ENCODE results near the gene DNMBP. TPM values are rescaled to one million over a fixed set of nuclear protein-coding genes. Genes with fewer than 3 reads are reported as not detected.

Gene DNMBP
- total RNA-seq, 2 donors from 2014 or later, result 15.5 to 27.9 TPM

DNA sequence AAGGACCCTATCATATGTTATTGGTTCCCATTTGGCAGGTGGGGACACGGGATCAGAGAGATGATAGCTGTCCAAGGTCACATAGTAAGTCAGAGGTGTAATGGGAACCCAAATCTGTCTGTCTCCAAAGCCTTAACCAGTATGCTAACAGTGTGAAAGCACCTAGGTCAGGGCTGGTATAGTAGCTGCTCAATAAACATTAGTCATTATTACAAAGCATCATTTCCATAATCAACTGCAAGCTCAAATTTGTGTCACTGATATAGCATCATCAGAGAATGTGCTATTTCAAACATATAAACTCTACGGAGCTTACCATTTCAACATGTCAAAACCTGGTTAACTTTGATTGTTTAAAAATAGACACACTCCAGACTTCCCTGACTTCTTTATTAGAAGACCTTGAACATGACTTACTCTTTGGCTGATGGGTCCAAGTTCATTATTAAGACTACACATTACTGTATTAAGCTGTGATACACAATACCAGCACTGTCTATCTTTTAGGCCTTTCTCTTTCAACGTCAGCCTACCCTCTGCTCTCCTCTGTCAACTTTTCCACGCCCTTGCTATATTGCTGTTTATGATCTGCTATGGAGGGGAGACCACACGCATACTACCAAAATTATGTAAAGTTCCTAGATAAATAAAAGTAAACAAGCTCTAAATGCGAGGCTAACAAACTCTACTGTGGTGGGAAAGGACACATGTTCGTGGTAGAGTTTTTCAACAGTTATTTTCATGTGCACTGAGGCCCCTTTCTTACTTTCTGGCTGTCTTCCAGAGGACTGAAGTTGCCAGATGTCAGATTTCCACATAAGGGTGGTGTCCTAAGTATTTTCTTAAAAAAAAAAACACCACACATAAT lies 33.6 kb downstream of the DNMBP start:
- no peaks in the 10 kb centered on the region for H3K4me1 ChIP-seq (replicated peaks)
- no peaks in the 10 kb centered on the region for H3K36me3 ChIP-seq
- no peaks in the 10 kb centered on the region for H3K27me3 ChIP-seq (replicated peaks; ENCODE audit: insufficient read depth)
- DNase-seq (ENCODE audit: low spot score), result no peak
- no peak overlapping the region for H3K4me3 ChIP-seq
- H3K27ac ChIP-seq, result no peak overlapping the region
- no peaks in the 10 kb centered on the region for H3K9me3 ChIP-seq
- 56% methylated on average over 7 of the region's 7 CpGs for WGBS
- intact Hi-C loops (cut with DNase I), result loop anchor here (10.0 kb wide), 1 partner anchor 69 kb away; no protein-coding TSS in a partner anchor
- TF ChIP-seq POLR2A (IDR thresholded peaks at IDR 0.05) (no peak), POLR2AphosphoS5 (IDR thresholded peaks at IDR 0.05) (no peak)
- TF ChIP-seq, protein P1, sequence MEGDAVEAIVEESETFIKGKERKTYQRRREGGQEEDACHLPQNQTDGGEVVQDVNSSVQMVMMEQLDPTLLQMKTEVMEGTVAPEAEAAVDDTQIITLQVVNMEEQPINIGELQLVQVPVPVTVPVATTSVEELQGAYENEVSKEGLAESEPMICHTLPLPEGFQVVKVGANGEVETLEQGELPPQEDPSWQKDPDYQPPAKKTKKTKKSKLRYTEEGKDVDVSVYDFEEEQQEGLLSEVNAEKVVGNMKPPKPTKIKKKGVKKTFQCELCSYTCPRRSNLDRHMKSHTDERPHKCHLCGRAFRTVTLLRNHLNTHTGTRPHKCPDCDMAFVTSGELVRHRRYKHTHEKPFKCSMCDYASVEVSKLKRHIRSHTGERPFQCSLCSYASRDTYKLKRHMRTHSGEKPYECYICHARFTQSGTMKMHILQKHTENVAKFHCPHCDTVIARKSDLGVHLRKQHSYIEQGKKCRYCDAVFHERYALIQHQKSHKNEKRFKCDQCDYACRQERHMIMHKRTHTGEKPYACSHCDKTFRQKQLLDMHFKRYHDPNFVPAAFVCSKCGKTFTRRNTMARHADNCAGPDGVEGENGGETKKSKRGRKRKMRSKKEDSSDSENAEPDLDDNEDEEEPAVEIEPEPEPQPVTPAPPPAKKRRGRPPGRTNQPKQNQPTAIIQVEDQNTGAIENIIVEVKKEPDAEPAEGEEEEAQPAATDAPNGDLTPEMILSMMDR (IDR thresholded peaks at IDR 0.05), result no peak

DNA sequence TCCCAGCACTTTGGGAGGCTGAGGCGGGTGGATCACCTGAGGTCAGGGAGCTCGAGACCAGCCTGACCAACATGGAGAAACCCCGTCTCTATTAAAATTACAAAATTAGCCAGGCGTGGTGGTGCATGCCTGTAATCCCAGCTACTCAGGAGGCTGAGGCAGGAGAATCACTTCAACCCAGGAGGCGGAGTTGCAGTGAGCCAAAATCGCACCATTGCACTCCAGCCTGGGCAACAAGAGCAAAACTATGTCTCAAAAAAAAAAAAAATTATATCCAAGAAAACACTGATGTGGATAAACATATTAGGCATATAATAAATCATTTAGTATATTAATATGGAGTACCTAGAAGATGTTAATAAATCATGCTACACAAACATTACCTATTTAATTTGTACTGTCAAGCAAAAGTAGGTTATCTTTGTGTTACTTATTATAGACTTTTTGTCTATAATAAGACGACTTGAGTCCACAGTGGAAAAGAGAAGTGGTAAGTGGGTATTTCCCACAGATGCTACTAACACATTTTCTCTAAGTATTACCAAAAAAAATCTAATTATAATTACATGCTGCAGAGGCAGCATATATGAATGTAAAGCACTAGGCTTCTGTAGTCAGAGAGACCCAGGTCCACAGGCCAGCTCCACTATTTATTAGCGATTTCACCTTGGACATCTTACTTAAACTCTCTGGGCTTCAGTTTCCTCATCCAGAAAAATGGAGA lies 34.5 kb downstream of the DNMBP start:
- no peak overlapping the region for H3K4me3 ChIP-seq
- WGBS, result 86% methylated on average over 8 of the region's 8 CpGs
- H3K36me3 ChIP-seq, result no peaks in the 10 kb centered on the region
- no peaks in the 10 kb centered on the region for H3K4me1 ChIP-seq (replicated peaks)
- intact Hi-C loops (cut with DNase I), result loop anchor here (10.0 kb wide), 1 partner anchor 70 kb away; no protein-coding TSS in a partner anchor
- no peaks in the 10 kb centered on the region for H3K27me3 ChIP-seq (replicated peaks; ENCODE audit: insufficient read depth)
- no peak for DNase-seq (ENCODE audit: low spot score)
- TF ChIP-seq, protein P1 (IDR thresholded peaks at IDR 0.05), result no peak
- no peak for TF ChIP-seq POLR2A (IDR thresholded peaks at IDR 0.05)
- TF ChIP-seq POLR2AphosphoS5 (IDR thresholded peaks at IDR 0.05), result no peak
- no peaks in the 10 kb centered on the region for H3K9me3 ChIP-seq
- H3K27ac ChIP-seq, result no peak overlapping the region

DNA sequence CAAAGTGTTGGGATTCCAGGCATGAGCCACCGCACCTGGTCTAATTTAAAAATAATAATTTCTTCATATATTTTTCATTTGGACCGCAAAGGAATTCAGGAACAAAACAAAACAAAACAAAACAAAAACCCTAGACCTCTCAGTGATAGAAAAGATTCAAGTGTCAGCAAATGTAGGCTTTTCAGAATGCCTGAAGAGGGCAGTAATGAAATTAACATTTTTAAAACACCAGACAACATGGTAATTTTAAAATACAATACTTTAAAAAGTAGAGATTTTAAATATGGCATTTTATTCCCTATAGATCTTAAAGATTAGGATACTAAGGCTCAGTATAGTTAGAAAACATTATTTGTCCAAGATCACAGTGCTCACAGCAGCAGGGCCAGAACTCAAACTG lies 36.6 kb downstream of the DNMBP start:
- Histone ChIP-seq H3K4me3 (no peak overlapping the region), H3K27ac (no peak overlapping the region), H3K36me3 (no peaks in the 10 kb centered on the region), H3K9me3 (no peaks in the 10 kb centered on the region), H3K27me3 (replicated peaks; ENCODE audit: insufficient read depth) (no peaks in the 10 kb centered on the region), H3K4me1 (replicated peaks) (no peaks in the 10 kb centered on the region)
- no peak for TF ChIP-seq POLR2A (IDR thresholded peaks at IDR 0.05)
- TF ChIP-seq, protein P1 (IDR thresholded peaks at IDR 0.05), result peak in 1 of 4 experiments; percentile 21
- DNase-seq (ENCODE audit: low spot score), result no peak
- intact Hi-C loops (cut with DNase I), result loop anchor here (10.0 kb wide), 1 partner anchor 72 kb away; no protein-coding TSS in a partner anchor
- 86% methylated on average over 2 of the region's 2 CpGs for WGBS

DNA sequence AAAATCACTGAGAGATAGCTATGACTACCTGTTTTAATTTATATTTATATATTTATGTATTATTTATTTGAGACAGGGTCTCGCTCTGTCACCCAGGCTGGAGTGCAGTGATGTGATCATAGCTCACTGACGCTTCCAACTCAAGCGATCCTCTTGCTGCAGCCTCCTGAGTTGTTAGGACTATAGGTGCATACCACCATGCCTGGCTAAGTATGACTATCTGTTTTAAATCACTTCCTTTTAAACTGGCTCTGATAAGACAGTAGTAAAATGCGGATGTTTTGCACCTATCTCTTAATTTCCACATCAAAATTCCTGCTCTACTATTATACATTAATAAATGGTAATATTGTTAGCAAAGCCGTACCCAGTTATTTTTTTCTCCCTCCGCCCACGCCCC lies 41.8 kb downstream of the DNMBP start:
- intact Hi-C loops (cut with DNase I), result no loop called here
- Histone ChIP-seq H3K27me3 (replicated peaks; ENCODE audit: insufficient read depth) (no peaks in the 10 kb centered on the region), H3K4me1 (replicated peaks) (no peaks in the 10 kb centered on the region), H3K27ac (no peak overlapping the region), H3K4me3 (no peak overlapping the region), H3K36me3 (no peaks in the 10 kb centered on the region), H3K9me3 (no peaks in the 10 kb centered on the region)
- 93% methylated on average over 7 of the region's 7 CpGs for WGBS
- TF ChIP-seq POLR2A (IDR thresholded peaks at IDR 0.05), result no peak
- TF ChIP-seq, protein P1 (IDR thresholded peaks at IDR 0.05), result no peak
- TF ChIP-seq POLR2AphosphoS5 (IDR thresholded peaks at IDR 0.05), result no peak
- no peak for DNase-seq (ENCODE audit: low spot score)
